ENCODE results near the gene GADD45A. TPM values are rescaled to one million over a fixed set of nuclear protein-coding genes. Genes with fewer than 3 reads are reported as not detected.

Gene GADD45A
- polyA plus RNA-seq, 1 of the 3 experiments (the other 2 are of a cell fraction) = 164 TPM

DNA sequence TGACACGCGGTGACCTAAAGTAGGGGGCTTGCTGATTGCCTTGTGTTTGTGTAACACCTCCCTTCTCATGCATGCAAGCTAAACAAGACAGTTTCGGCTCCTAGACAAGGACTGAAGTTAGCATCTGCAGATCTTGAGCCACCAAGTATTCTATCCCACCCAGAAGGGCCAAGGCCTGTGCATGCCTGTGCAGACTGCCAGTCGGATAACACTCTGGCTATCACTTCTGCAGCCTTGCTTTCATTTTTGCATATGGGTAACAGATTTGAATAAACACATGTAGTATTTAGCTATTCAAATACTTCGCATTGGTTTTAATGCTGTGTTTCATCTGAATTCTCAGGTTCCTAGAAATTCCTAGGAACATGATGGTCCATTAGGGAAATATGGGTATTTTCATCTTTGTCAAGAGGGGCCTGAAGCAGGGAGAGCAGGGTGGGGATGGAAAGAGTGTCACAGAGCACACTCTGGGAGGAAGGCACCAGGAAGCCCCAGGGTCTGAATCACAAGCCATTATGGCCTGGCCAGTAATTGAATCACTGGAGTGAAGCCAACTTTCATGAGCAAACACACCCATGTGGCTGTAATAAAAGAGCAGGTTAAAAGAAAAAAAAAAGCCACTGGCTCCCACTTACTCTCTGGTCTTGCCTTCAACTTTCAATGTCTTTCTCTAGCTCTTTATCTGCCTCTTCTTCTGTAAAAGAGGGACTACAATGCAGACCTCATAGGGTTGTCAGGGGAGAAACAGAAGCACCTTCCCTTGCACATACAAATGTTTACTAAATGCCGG is 28.3 kb downstream of the GADD45A start (continued):
- no peak for TF ChIP-seq POLR2AphosphoS5 (IDR thresholded peaks at IDR 0.05; ENCODE audit: low read depth, low read length)
- peak; percentile 97 for TF ChIP-seq NFIC (IDR thresholded peaks at IDR 0.05; ENCODE audit: borderline replicate concordance)
- TF ChIP-seq RCOR1 (IDR thresholded peaks at IDR 0.05; ENCODE audit: low read length) = peak; percentile 31; the same call in 1 of the 2 replicates
- 0 out of 2 replicates have a peak, but pooled peaks have one; percentile 8 for TF ChIP-seq RFX5 (IDR thresholded peaks at IDR 0.05; ENCODE audit: low read length)
- TF ChIP-seq REST (IDR thresholded peaks at IDR 0.05; ENCODE audit: low read depth, low read length) = peak; percentile 52; the same call in 1 of the 2 replicates
- TF ChIP-seq FOXM1 (IDR thresholded peaks at IDR 0.05; ENCODE audit: low read depth) = peak; percentile 59; the same call in 1 of the 2 replicates
- TF ChIP-seq SIN3A (IDR thresholded peaks at IDR 0.05; ENCODE audit: borderline replicate concordance, low read depth, low read length) = peak; percentile 46; the same call in 1 of the 2 replicates
- TF ChIP-seq YY1 (IDR thresholded peaks at IDR 0.05; ENCODE audit: low read depth) = peak; percentile 43; the same call in 1 of the 2 replicates
- TF ChIP-seq USF1 (IDR thresholded peaks at IDR 0.05; ENCODE audit: borderline replicate concordance, low read depth) = 0 out of 2 replicates have a peak, but pooled peaks have one; percentile 16
- TF ChIP-seq MEF2A (IDR thresholded peaks at IDR 0.05; ENCODE audit: borderline replicate concordance, low read depth) = no peak; the same call in 1 of the 2 replicates
- no peak for TF ChIP-seq TAF1 (IDR thresholded peaks at IDR 0.05; ENCODE audit: borderline replicate concordance, low read depth, low read length)
- TF ChIP-seq FOSL2 (IDR thresholded peaks at IDR 0.05; ENCODE audit: borderline replicate concordance, low read depth) = peak; percentile 60; the same call in 1 of the 2 replicates
- peak; percentile 65; the same call in 1 of the 2 replicates for TF ChIP-seq MAX (IDR thresholded peaks at IDR 0.05; ENCODE audit: low read depth)
- peak; percentile 85 for TF ChIP-seq TCF12 (IDR thresholded peaks at IDR 0.05)
- TF ChIP-seq RXRA (IDR thresholded peaks at IDR 0.05; ENCODE audit: borderline replicate concordance, low read depth) = no peak; the same call in 1 of the 2 replicates
- peak; percentile 52 for TF ChIP-seq CHD2 (IDR thresholded peaks at IDR 0.05; ENCODE audit: low read length, partially characterized antibody)
- TF ChIP-seq RAD21 (IDR thresholded peaks at IDR 0.05; ENCODE audit: low read length) = peak; percentile 22; the same call in 1 of the 2 replicates
- peak; percentile 69 for TF ChIP-seq JUND (IDR thresholded peaks at IDR 0.05)

All from SK-N-SH (cell line).